OCI-LY3 (cell line): Measurements from ENCODE around the gene IRAK3.

ENCODE experiments used
- EZH2phosphoT487 ChIP-seq: fragments of 200-600 bp; shearing (Covaris generic); IDR thresholded peaks from 2 replicates; pipeline ENCODE4 v1.6.1; 2018; ENCODE audit warnings: antibody characterized with exemption, mixed run types, low read depth
- TF ChIP-seq, protein P1 (sequence below): fragments of 200-600, 300-600 bp; sonication (generic); IDR thresholded peaks from 2 replicates; pipeline ENCODE4 v1.5.1; 2014; ENCODE audit warnings: antibody characterized with exemption, low read length, low read depth

DNA sequence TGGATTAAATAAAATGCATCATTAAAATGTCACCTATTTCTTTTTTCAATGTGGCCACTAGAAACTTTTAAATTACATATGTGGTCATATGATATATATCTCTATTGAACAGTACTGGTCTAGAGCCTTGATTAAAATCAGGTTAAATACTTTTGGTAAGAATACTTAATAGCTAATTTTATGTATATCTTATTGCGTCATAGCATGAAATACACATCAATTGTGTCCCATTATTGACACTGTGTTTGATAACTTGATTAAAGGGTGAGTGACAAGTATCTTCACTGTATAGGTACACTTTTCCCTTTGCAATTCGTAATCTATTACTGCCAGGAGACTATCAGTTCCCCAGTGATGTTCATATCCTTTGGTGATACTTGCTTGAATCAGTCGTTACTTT, 108.9 kb downstream of the IRAK3 start:
- TF ChIP-seq, protein P1, sequence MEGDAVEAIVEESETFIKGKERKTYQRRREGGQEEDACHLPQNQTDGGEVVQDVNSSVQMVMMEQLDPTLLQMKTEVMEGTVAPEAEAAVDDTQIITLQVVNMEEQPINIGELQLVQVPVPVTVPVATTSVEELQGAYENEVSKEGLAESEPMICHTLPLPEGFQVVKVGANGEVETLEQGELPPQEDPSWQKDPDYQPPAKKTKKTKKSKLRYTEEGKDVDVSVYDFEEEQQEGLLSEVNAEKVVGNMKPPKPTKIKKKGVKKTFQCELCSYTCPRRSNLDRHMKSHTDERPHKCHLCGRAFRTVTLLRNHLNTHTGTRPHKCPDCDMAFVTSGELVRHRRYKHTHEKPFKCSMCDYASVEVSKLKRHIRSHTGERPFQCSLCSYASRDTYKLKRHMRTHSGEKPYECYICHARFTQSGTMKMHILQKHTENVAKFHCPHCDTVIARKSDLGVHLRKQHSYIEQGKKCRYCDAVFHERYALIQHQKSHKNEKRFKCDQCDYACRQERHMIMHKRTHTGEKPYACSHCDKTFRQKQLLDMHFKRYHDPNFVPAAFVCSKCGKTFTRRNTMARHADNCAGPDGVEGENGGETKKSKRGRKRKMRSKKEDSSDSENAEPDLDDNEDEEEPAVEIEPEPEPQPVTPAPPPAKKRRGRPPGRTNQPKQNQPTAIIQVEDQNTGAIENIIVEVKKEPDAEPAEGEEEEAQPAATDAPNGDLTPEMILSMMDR = no peak
- no peak for TF ChIP-seq EZH2phosphoT487
